K562 (cell line): ENCODE results near the gene SAT2. TPM values are rescaled to one million over a fixed set of nuclear protein-coding genes. Genes with fewer than 3 reads are reported as not detected.

Experiments used
- ATAC-seq: fragments of 200-7000 bp; cut with Tn5 transposase; 3 replicates; pipeline ENCODE4 v1.9.1; 2020; ENCODE audit warnings: moderate library complexity
- BruUV-seq: library from RNA; stranded (reverse); fragments of 400-500 nt; replicated peaks from 2 replicates; lab custom pipeline; 2021; lab: Mats Ljungman, UMichigan
- CTCF ChIA-PET: fragments of 300-600 bp; formaldehyde crosslinking; extraction: SDS; loops from one replicate; lab custom pipeline; 2021; ENCODE audit warnings: low intra/inter-chr PET ratio; lab: Yijun Ruan, JAX
- POLR2A ChIA-PET: fragments of 300-600, 350-650 bp; sonication (Branson Sonifier 250); formaldehyde crosslinking; extraction: SDS; loops from one replicate; lab custom pipeline; 2021; ENCODE audit warnings: antibody characterized with exemption, inconsistent platforms; lab: Yijun Ruan, JAX
- DNase-seq, 4 experiments: peaks; one replicate each; pipeline versions ENCODE4 v3.0.0 to v3.0.0-alpha.2; 2011 to 2018; ENCODE audit warnings: low spot score in 3 of 4, mixed read lengths in 3 of 4; ENCODE audit errors: extremely low read depth in 1 of 4
- FAIRE-seq: peaks from 2 replicates; lab custom pipeline; 2011; peaks lifted over from hg19 to GRCh38; lab: Jason Lieb, UNC
- H2AFZ ChIP-seq: 2 replicates; pipeline ENCODE4 v1.6.0; 2011; ENCODE audit warnings: low read depth, low read length, control low read depth, inconsistent platforms
- H3K27ac ChIP-seq: fragments of 200-600 bp; 3 replicates; pipeline ENCODE4 v1.8.0; 2011; ENCODE audit warnings: low read depth, mild to moderate bottlenecking, control low read depth, inconsistent platforms, low read length, moderate library complexity, mixed read lengths; ENCODE audit errors: extremely low read depth
- H3K27me3 ChIP-seq, 2 experiments: fragments of 300-600 bp in 1 of 2; 2 replicates in 1 of 2; 3 replicates in 1 of 2; pipeline versions ENCODE4 v1.6.0 to v1.8.0; 2011; ENCODE audit warnings: inconsistent platforms in 2 of 2, low read length in 2 of 2, mild to moderate bottlenecking in 1 of 2, mixed read lengths in 1 of 2, moderate library complexity in 1 of 2; ENCODE audit not compliant: control insufficient read depth in 2 of 2, insufficient read depth in 2 of 2
- H3K36me3 ChIP-seq: fragments of 300-600 bp; 3 replicates; pipeline ENCODE4 v1.8.0; 2011; ENCODE audit warnings: mild to moderate bottlenecking, low read length, inconsistent platforms; ENCODE audit not compliant: control insufficient read depth, insufficient read depth
- H3K4me1 ChIP-seq, 2 experiments: fragments of 200-600 bp in 1 of 2; replicated peaks in 1 of 2; 2 replicates in 1 of 2; 3 replicates in 1 of 2; pipeline versions ENCODE4 v1.5.1 to v1.8.0; 2011; ENCODE audit warnings: inconsistent platforms in 2 of 2, low read length in 2 of 2, mild to moderate bottlenecking in 1 of 2, mixed read lengths in 1 of 2, moderate library complexity in 1 of 2; ENCODE audit not compliant: control insufficient read depth in 2 of 2, insufficient read depth in 2 of 2
- H3K4me2 ChIP-seq: 2 replicates; pipeline ENCODE4 v1.6.1; 2011; ENCODE audit warnings: low read length, control low read depth, inconsistent platforms, mixed read lengths; ENCODE audit not compliant: insufficient read depth
- H3K4me3 ChIP-seq: fragments of 200-600 bp; sonication (generic), shearing (Covaris generic); 2 replicates; pipeline ENCODE4 v1.5.1; 2016; ENCODE audit warnings: control low read depth, inconsistent platforms
- H3K79me2 ChIP-seq: fragments of 200-600 bp; 3 replicates; pipeline ENCODE4 v1.8.0; 2011; ENCODE audit warnings: low read length, inconsistent platforms; ENCODE audit not compliant: control insufficient read depth, insufficient read depth
- H3K9ac ChIP-seq, 2 experiments: 2 replicates each; pipeline versions ENCODE4 v1.6.0 to v1.6.1; 2011; ENCODE audit warnings: low read depth in 2 of 2, low read length in 2 of 2, control low read depth in 1 of 2, inconsistent platforms in 1 of 2, mild to moderate bottlenecking in 1 of 2, mixed read lengths in 1 of 2; ENCODE audit not compliant: insufficient read depth in 1 of 2
- H3K9me1 ChIP-seq: one replicate; pipeline ENCODE4 v1.6.0; 2011; ENCODE audit warnings: inconsistent platforms, mild to moderate bottlenecking, low read length, moderate library complexity; ENCODE audit not compliant: control insufficient read depth, insufficient read depth
- H3K9me3 ChIP-seq: replicated peaks from 2 replicates; pipeline ENCODE4 v1.5.1; 2011; ENCODE audit warnings: low read depth, low read length, inconsistent platforms; ENCODE audit not compliant: control insufficient read depth, insufficient read depth
- H4K20me1 ChIP-seq: replicated peaks from 2 replicates; pipeline ENCODE4 v1.6.1; 2011; ENCODE audit warnings: low read length, inconsistent platforms, mixed read lengths; ENCODE audit not compliant: control insufficient read depth, insufficient read depth
- BRD4 ChIP-seq: fragments of 200-600 bp; sonication (generic); IDR thresholded peaks from 2 replicates; pipeline ENCODE4 v1.6.1; 2017; ENCODE audit warnings: inconsistent platforms
- IRF1 ChIP-seq: sonication (generic); formaldehyde crosslinking; IDR thresholded peaks from 2 replicates; pipeline ENCODE4 v1.8.0; 2022; ENCODE audit warnings: missing genetic modification reagents, mild to moderate bottlenecking, borderline replicate concordance
- PCBP2 ChIP-seq: fragments of 200-400 bp; formaldehyde crosslinking; IDR thresholded peaks from 2 replicates; pipeline ENCODE4 v1.6.1; 2018; ENCODE audit warnings: low read length, low read depth, mild to moderate bottlenecking, moderate library complexity; ENCODE audit not compliant: poor library complexity, severe bottlenecking
- SREBF1 ChIP-seq: fragments of 150-350 bp; IDR thresholded peaks from 2 replicates; pipeline ENCODE4 v1.6.1; 2014; ENCODE audit warnings: antibody characterized with exemption, low read depth, low read length, borderline replicate concordance
- ZMIZ1 ChIP-seq, 2 experiments: fragments of 150-350 bp in 1 of 2; IDR thresholded peaks; 2 replicates each; pipeline ENCODE4 v1.6.1; 2012 to 2016; ENCODE audit warnings: low read depth in 2 of 2, low read length in 2 of 2, mild to moderate bottlenecking in 1 of 2, moderate library complexity in 1 of 2
- ZNF197 ChIP-seq: fragments of 200-800 bp; sonication (Bioruptor generic); IDR thresholded peaks from 2 replicates; pipeline ENCODE4 v1.6.1; 2016; ENCODE audit warnings: low read depth, missing genetic modification characterization, missing compliant biosample characterization
- ZNF253 ChIP-seq: fragments of 250-450 bp; sonication (Bioruptor Pico); conservative IDR thresholded peaks from 2 replicates; pipeline ENCODE4 v1.6.1; 2021; ENCODE audit warnings: mild to moderate bottlenecking
- whole genome bisulfite sequencing: fragments of 100-300 bp; shearing (Covaris generic); methylation state at CpG from one replicate; pipeline ENCODE4 v1.1.6; 2016; ENCODE audit warnings: low coverage, mixed read lengths; ENCODE audit not compliant: insufficient coverage; ENCODE audit errors: missing lambda C conversion rate; 5-methylcytosine and 5-hydroxymethylcytosine counted together
- in situ Hi-C: fragments of 300-500 bp; cut with MboI; formaldehyde crosslinking; loops from 4 replicates; pipeline ENCODE4 v1.15.0; 2018; ENCODE audit warnings: inconsistent platforms, mixed read lengths
- intact Hi-C: fragments of 100-400 bp; cut with micrococcal nuclease; formaldehyde crosslinking; loops from 2 replicates; pipeline ENCODE4 v1.14.2; 2022
- polyA plus RNA-seq, 8 experiments: library from polyadenylated mRNA; depleted of rRNA in 4 of 8; stranded (reverse) in 5 of 8; unstranded in 3 of 8; fragments of >200 nt; fragmentation: Nextera tagmentation in 2 of 8; fragmentation: Illumina TruSeq in 1 of 8; extraction: Ambion mirVana in 2 of 8; extraction: Trizol in 1 of 8; gene quantifications; 2 replicates each; pipeline versions ENCODE4 v1.2.1 to v1.2.3, GENCODE V29; 2011 to 2014; ENCODE audit warnings: inconsistent platforms in 1 of 8, missing spikeins in 1 of 8
- total RNA-seq, 7 experiments: library from RNA; depleted of rRNA in 6 of 7; stranded (reverse); fragments of >200 nt in 6 of 7; fragmentation: Illumina TruSeq in 2 of 7; extraction: Trizol in 2 of 7; gene quantifications; 2 replicates each; pipeline versions ENCODE4 v1.2.1 to v1.2.3, GENCODE V29; 2011 to 2021; ENCODE audit warnings: low replicate concordance in 1 of 7

Gene SAT2
- total and polyA plus RNA-seq, 9 of the 15 experiments (the other 6 are each of a cell fraction or from before 2014, with no cell fraction given), result 2.0 to 8.0 (median 5.3) TPM

DNA sequence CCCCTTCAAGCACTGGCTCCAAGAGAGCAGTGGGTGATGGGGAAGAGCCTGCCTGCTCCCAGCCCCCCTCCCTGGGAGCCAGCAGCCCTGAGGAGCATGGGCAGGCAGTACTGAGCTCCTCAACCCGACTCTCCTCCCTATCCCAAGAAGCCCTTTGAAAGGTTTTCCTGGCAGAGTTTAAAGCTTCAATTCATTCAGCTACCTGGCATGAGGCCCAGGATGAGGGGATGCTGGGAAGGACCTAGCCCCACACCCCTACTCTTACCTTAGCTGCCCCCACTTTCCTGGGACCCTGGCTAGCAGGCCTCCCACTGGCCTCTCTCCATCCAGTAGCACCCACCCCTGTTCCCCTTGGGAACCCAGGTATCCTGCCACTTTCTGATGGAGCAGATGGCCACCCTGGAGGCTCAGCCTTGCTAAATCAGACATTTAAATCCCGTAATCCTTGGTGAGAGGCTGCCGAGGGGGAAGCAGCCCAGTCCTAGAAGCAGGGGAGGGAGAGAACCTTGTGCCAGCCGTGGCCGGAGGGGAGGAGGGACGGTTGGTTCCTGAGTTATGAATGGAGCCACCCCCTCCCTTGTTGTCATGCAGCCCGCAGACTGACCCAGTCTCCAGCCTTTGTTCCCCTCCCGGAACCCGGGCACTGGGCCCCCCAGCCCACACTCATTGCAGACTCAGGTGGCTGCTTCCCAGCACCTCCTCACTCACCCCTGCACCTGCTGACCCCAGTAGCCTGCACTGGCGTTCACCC, 40.2 kb upstream of the SAT2 start:
- intact Hi-C loops, result no loop called here
- peaks cover 21% of the 10 kb centered on the region; the same call in 2 of the 3 replicates for H3K36me3 ChIP-seq
- H4K20me1 ChIP-seq, result no peaks in the 10 kb centered on the region
- H3K27me3 ChIP-seq, result no peaks in the 10 kb centered on the region
- H3K4me3 ChIP-seq, result no peak overlapping the region
- 72% methylated on average over 5 of the region's 10 CpGs for WGBS
- in situ Hi-C loops, result no loop called here
- no TSS peak for BruUV-seq
- no peaks in the 10 kb centered on the region for H3K4me1 ChIP-seq
- ATAC-seq, result peak; percentile 28; the same call in 2 of the 3 replicates
- no peak overlapping the region for H3K27ac ChIP-seq
- peak overlapping the region in 1 of 2 experiments; percentile 17; a peak in 1 of 4 replicates for H3K9ac ChIP-seq
- H3K4me2 ChIP-seq, result no peak overlapping the region
- FAIRE-seq, result no peak
- H3K9me3 ChIP-seq, result no peaks in the 10 kb centered on the region
- ChIA-PET POLR2A (interaction anchor here (0.7 to 9.2 kb wide), 4 partner anchors 10 to 53 kb away, joined by 3 to 66 read pairs (median 4); partner anchors contain the start of genes FXR2, TP53 and WRAP53), CTCF (interaction anchor here (0.6 kb wide), 1 partner anchor 224 kb away, joined by 3 read pairs; no protein-coding TSS in a partner anchor)
- H2AFZ ChIP-seq, result no peak overlapping the region
- TF ChIP-seq SREBF1 (no peak), ZNF197 (CRISPR knock-in tag) (no peak), ZNF253 (CRISPR knock-in tag) (no peak), IRF1 (CRISPR knock-in tag) (no peak), BRD4 (no peak), PCBP2 (no peak), ZMIZ1 (IDR thresholded peaks at IDR 0.05; ENCODE audit: low read depth in 2 of 2, low read length in 2 of 2) (no peak)
- TF ChIP-seq, all 486 proteins: peak for 0
- no peak for DNase-seq
- Histone ChIP-seq H3K79me2 (no peaks in the 10 kb centered on the region), H3K9me1 (no peaks in the 10 kb centered on the region)
